Activated CD8-positive, alpha-beta memory T cell treated with anti-CD3 and anti-CD28 coated beads for 48 hours (primary cell): ENCODE results near the gene ADD2.

Experiments used
- DNase-seq, 3 experiments: peaks; one replicate each; pipeline ENCODE4 v3.0.0-alpha.2; 2020; ENCODE audit warnings: low read depth in 2 of 3, low spot score in 2 of 3

ADD2 gene

GRCh38 chr2:70707706-70708105 lies 60.3 kb downstream of the ADD2 start:
- no peak for DNase-seq

DNA sequence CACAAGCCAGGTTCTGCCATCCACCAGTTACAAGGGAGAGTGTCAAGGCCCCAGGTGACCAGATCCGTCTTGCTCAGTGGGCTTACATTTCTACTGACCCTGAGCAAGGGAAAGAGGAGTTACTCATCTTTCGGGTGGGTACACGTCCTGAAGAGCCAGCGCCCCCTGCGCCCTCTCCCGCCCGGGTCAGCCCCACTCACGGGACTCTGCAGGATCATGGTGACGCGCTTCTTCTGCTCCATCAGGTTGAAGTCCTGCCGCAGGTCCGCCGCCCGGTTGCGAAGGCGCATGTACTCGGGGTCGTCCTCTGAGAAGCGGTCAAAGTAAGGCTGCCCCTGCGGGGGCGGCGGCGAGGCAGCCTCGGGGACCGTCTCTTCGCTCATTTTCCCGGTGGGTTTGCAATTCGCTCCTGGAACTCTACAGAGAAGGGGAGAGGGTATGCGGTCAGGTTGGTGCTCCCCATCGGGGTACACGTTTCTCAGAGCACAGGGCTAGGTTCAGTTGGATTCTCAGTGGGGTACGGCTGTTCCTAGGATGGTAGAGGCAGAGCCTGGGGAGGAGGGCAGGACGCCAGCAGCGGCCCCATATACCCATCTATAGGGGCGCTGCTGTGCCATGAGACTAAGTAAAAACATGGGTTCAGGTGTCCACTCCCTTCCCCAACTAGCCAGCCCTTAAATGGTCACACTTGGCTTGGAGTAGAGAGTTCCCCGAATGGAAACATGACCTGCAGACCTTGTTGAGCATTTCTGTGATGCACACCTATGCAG lies 61.8 kb downstream of the ADD2 start:
- no peak for DNase-seq

- no peak for DNase-seq
These were observed 62.7 kb downstream of the ADD2 start for GRCh38 chr2:70705160-70705850.

DNA sequence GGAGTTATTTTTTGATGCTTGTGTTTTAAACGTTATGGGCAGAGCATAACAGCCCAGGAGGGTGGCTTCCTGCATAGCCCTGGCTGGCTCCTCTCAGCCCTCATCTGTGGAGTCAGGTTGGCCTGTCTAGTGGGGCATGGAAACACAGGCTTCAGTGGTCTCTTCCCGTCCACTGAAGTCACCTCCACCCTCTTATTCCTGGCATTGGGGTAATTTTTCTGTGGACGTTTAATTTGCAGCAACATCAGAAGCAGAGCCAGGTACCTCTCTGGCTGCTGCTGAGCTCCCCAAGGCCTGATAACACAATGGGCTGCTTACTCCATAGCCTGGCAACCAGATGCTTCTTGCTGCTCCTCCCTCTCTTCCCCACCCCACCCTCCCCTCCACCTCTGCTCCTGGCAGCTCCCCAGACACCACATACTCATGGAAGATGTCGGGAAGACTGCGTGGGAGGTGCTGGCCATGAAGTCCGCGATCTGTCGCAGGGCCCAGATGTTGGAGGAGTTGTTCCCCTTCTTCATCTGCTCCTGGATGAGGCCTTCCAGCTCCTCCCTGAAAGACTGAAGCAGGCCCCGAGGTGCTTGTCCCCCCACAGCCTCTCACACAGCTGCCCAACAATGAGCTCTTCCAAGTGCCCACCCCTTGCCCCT lies 64.0 kb downstream of the ADD2 start:
- DNase-seq = no peak

- no peak for DNase-seq
These were observed 65.1 kb downstream of the ADD2 start for GRCh38 chr2:70702711-70703395.

- DNase-seq = no peak
These were observed 69.2 kb downstream of the ADD2 start for GRCh38 chr2:70698847-70699246.

- no peak for DNase-seq
These were observed 70.2 kb downstream of the ADD2 start for GRCh38 chr2:70697603-70698383.

GRCh38 chr2:70696142-70696541 lies 71.9 kb downstream of the ADD2 start:
- DNase-seq = no peak

- DNase-seq = no peak
These were observed 75.7 kb downstream of the ADD2 start for GRCh38 chr2:70692256-70692655.

GRCh38 chr2:70691497-70692140 lies 76.4 kb downstream of the ADD2 start:
- no peak for DNase-seq

DNA sequence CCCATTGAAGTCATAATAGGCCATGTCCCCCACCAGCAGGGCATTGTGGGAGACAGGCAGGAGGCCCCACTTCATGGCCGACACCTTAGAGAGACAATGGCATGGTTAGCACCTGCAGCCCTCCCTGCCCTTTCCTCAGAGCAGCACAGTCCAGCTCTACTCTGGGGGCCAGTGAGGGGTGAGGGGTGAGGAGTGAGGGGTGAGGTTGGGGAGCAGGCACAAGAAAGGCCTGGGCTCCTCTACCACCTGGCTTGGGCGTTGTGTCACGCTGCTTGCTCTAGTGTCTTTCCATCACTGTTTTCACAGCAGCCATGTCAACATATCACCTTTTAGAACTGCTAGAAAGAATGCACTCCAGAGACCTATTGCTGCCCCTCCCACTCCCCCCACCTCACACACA lies 77.2 kb downstream of the ADD2 start:
- no peak for DNase-seq

DNA sequence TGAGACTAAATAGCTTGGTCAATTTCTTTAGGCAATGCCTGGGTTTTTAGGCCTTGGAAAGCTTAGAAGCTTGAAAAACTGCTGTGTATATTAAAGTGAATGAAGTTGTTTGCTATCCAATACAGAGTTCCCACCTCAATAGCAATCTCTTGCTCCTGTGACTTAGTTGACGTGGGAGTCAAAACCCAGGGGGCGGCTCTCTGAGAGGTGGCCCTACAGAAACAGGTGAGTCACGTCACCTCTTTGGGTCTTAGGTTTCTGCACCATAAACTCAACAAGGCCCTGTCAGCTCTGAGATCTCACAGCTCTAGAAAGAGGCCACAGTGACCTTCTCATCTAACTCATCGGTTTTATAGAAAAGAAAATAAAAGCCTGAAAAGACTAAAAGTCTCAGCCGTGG lies 79.6 kb downstream of the ADD2 start:
- no peak for DNase-seq

DNA sequence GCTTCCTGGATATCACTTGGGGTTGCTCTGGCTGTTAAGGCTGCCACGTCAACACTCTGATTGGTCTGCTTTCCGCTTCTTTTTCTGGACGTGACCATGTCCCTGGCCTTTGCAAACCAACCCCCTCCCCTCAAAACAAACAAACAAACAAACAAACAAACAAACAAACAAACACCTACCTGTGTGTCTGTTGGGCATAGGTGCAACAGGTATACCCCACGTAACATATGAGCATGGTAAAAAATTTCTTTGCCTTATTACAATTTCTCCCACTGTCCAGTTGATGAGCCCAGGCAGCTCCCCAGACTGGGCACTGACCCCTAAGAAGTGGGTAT lies 80.6 kb downstream of the ADD2 start:
- DNase-seq = no peak

GRCh38 chr2:70686577-70687460 lies 81.2 kb downstream of the ADD2 start:
- no peak for DNase-seq

DNA sequence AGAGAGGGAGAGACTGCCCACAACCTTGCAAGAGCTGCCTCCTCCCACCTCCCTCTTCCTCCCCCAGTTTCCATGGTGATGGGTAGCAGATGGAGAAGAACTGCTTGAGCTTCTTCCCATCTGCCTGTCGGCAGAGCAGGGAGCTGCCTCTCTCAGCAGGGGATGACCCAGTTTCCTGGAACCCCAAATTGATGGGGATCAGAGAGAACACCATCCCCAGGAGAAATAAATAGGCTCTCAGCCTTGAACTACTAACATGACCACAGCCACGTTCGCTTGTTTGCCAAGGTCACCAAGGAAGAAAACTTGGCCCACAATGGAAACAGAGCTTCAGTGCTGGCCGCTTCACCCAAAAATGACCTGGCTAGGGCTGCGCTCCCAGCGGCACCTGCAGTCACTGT lies 82.2 kb downstream of the ADD2 start:
- no peak for DNase-seq

DNA sequence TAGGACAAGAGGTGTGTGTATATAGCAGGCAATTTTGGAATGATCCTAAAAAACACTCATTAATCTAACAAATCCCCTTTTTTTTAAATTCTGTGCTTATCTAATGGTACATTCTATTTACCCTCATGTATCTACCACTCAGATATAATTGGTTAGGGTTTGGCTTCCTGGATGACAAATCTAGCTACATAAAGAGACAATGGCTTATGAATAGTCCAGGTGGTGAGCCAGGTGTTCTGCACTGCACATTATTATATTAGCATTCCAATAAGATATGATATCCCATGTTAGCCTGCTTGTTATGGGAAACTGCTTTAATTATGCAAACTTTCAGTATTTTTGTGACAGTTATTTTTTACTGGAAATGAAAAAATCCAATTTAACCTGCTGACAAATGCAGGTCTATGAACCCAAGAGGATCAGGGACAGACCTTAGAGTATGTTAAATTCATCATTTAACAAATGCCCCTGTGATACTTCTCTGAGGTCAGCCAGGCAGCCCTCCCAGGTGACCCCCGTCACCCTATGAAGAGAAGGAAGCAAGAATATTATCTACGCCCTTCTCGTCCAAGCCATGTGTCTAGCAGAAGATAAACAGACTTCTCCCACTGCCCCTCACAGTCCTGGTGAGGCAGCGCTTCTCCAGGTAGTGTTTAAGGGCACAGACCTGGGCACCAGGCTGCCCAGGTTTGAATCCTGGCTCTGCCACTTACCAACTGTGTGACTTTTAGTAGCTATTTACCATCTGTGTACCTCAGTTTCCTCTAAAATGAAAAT lies 83.0 kb downstream of the ADD2 start:
- DNase-seq = no peak

GRCh38 chr2:70683455-70683854 lies 84.5 kb downstream of the ADD2 start:
- no peak for DNase-seq

GRCh38 chr2:70680735-70681134 lies 87.3 kb downstream of the ADD2 start:
- DNase-seq = no peak

- no peak for DNase-seq
These were observed 88.7 kb downstream of the ADD2 start for GRCh38 chr2:70679259-70679658.
